Ovary (tissue), 3 donors: ENCODE measurements around the gene MRO.
"Not testable (repeated sequence)": the region's sequence is repeated elsewhere in the genome, so short reads cannot be mapped to it uniquely, and the experiment has no call there.

Experiments
- CTCF ChIP-seq, 3 donors: fragments of 450-650 bp in 2 of 3; fragments of 200-600 bp in 1 of 3; IDR thresholded peaks; one replicate each; pipeline versions ENCODE4 v1.5.1 to v1.8.0; 2016 to 2022; ENCODE audit warnings: antibody characterized with exemption in 3 of 3, mild to moderate bottlenecking in 1 of 3
- EP300 ChIP-seq: sonication (generic); formaldehyde crosslinking; IDR thresholded peaks from one replicate; pipeline ENCODE4 v1.6.1; 2017; ENCODE audit warnings: antibody characterized with exemption
- POLR2A ChIP-seq: fragments of 450-650 bp; IDR thresholded peaks from one replicate; pipeline ENCODE4 v1.6.1; 2017; ENCODE audit warnings: antibody characterized with exemption, mild to moderate bottlenecking, moderate library complexity
- donor health status: DM: no; HTN: no; CAD: no.

- not testable (repeated sequence) for TF ChIP-seq CTCF (IDR thresholded peaks at IDR 0.05); POLR2A; EP300
Observed at GRCh38 chr18:50857166-50857565, 37.4 kb upstream of the MRO start.
